ENCODE data around the gene FANCC. TPM values are rescaled to one million over a fixed set of nuclear protein-coding genes. Genes with fewer than 3 reads are reported as not detected.

The FANCC gene
- total and polyA plus RNA-seq, 2 donors = 4.1 to 4.8 TPM

DNA sequence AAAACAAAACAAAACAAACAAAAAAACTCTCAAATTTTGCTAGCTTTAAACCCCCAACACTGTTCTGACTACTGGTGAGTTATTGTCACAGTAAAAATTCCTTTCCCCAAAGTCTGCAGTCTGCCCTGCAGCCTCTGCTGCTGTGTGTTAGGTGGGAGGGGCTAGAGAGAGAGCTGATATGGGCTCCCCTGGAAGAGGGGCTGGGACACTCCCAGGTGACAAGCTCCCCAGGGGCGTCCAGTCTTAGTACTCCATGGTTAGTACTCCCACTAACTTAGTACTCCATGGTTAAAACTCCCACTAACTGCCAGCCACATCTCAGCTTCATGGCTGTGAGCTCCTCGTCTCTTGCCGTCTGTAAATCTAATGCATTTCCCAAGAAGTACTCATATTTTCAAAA lies 191.9 kb downstream of the FANCC start:
- H3K27ac ChIP-seq (ENCODE audit: low read depth in 1 of 2, low read length in 1 of 2) = no peak overlapping the region
- DNase-seq (ENCODE audit: low read depth in 6 of 9, low spot score in 9 of 9) = no peak

GRCh38 chr9:95124582-95125367 lies 192.7 kb downstream of the FANCC start:
- Histone ChIP-seq H3K4me1 (ENCODE audit: control insufficient read depth in 2 of 2, insufficient read depth in 2 of 2, low read length in 2 of 2) (peaks cover 0 to 4% of the 10 kb centered on the region in 2 donors), H3K36me3 (ENCODE audit: control insufficient read depth in 2 of 2, insufficient read depth in 2 of 2, low read length in 1 of 2) (peaks cover 0 to 11% of the 10 kb centered on the region in 2 donors), H3K27me3 (ENCODE audit: control insufficient read depth in 2 of 2, insufficient read depth in 1 of 2, low read length in 1 of 2) (no peaks in the 10 kb centered on the region), H3K9me3 (ENCODE audit: control insufficient read depth in 2 of 2, insufficient read depth in 1 of 2, low read length in 1 of 2) (no peaks in the 10 kb centered on the region), H3K27ac (ENCODE audit: low read depth in 1 of 2, low read length in 1 of 2) (no peak overlapping the region), H3K4me3 (ENCODE audit: low read length in 2 of 2) (no peak overlapping the region)
- no peak for DNase-seq (ENCODE audit: low read depth in 6 of 9, low spot score in 9 of 9)
- WGBS = 92% methylated on average over 9 of the region's 9 CpGs

More for the DNA sequence above, 191.9 kb downstream of the FANCC start:
- Histone ChIP-seq H3K4me3 (ENCODE audit: low read length in 2 of 2) (no peak overlapping the region), H3K9me3 (ENCODE audit: control insufficient read depth in 2 of 2, insufficient read depth in 1 of 2, low read length in 1 of 2) (no peaks in the 10 kb centered on the region), H3K27me3 (ENCODE audit: control insufficient read depth in 2 of 2, insufficient read depth in 1 of 2, low read length in 1 of 2) (no peaks in the 10 kb centered on the region), H3K4me1 (ENCODE audit: control insufficient read depth in 2 of 2, insufficient read depth in 2 of 2, low read length in 2 of 2) (peaks cover 0 to 4% of the 10 kb centered on the region in 2 donors), H3K36me3 (ENCODE audit: control insufficient read depth in 2 of 2, insufficient read depth in 2 of 2, low read length in 1 of 2) (peaks cover 0 to 11% of the 10 kb centered on the region in 2 donors)
- 96% methylated on average over 3 of the region's 3 CpGs for WGBS

- Histone ChIP-seq H3K27ac (ENCODE audit: low read depth in 1 of 2, low read length in 1 of 2) (no peak overlapping the region), H3K36me3 (ENCODE audit: control insufficient read depth in 2 of 2, insufficient read depth in 2 of 2, low read length in 1 of 2) (peaks cover 0 to 11% of the 10 kb centered on the region in 2 donors), H3K27me3 (ENCODE audit: control insufficient read depth in 2 of 2, insufficient read depth in 1 of 2, low read length in 1 of 2) (no peaks in the 10 kb centered on the region), H3K9me3 (ENCODE audit: control insufficient read depth in 2 of 2, insufficient read depth in 1 of 2, low read length in 1 of 2) (no peaks in the 10 kb centered on the region), H3K4me1 (ENCODE audit: control insufficient read depth in 2 of 2, insufficient read depth in 2 of 2, low read length in 2 of 2) (no peaks in the 10 kb centered on the region), H3K4me3 (ENCODE audit: low read length in 2 of 2) (no peak overlapping the region)
- DNase-seq (ENCODE audit: low read depth in 6 of 9, low spot score in 9 of 9) = no peak
These were observed 196.6 kb downstream of the FANCC start for GRCh38 chr9:95120781-95121370.

GRCh38 chr9:95118596-95118995 lies 198.9 kb downstream of the FANCC start:
- H3K4me1 ChIP-seq (ENCODE audit: control insufficient read depth in 2 of 2, insufficient read depth in 2 of 2, low read length in 2 of 2) = no peaks in the 10 kb centered on the region
- H3K36me3 ChIP-seq (ENCODE audit: control insufficient read depth in 2 of 2, insufficient read depth in 2 of 2, low read length in 1 of 2) = peaks cover 0 to 10% of the 10 kb centered on the region in 2 donors
- 97% methylated on average over 4 of the region's 4 CpGs for WGBS
- no peak overlapping the region for H3K4me3 ChIP-seq (ENCODE audit: low read length in 2 of 2)
- DNase-seq (ENCODE audit: low read depth in 6 of 9, low spot score in 9 of 9) = no peak
- no peaks in the 10 kb centered on the region for H3K27me3 ChIP-seq (ENCODE audit: control insufficient read depth in 2 of 2, insufficient read depth in 1 of 2, low read length in 1 of 2)
- no peak overlapping the region for H3K27ac ChIP-seq (ENCODE audit: low read depth in 1 of 2, low read length in 1 of 2)
- H3K9me3 ChIP-seq (ENCODE audit: control insufficient read depth in 2 of 2, insufficient read depth in 1 of 2, low read length in 1 of 2) = no peaks in the 10 kb centered on the region

GRCh38 chr9:95116808-95117204 lies 200.7 kb downstream of the FANCC start:
- H3K27me3 ChIP-seq (ENCODE audit: control insufficient read depth in 2 of 2, insufficient read depth in 1 of 2, low read length in 1 of 2) = no peaks in the 10 kb centered on the region
- no peaks in the 10 kb centered on the region for H3K4me1 ChIP-seq (ENCODE audit: control insufficient read depth in 2 of 2, insufficient read depth in 2 of 2, low read length in 2 of 2)
- 90% methylated on average over 1 of the region's 1 CpG for WGBS
- no peak overlapping the region for H3K4me3 ChIP-seq (ENCODE audit: low read length in 2 of 2)
- H3K9me3 ChIP-seq (ENCODE audit: control insufficient read depth in 2 of 2, insufficient read depth in 1 of 2, low read length in 1 of 2) = no peaks in the 10 kb centered on the region
- no peak overlapping the region for H3K27ac ChIP-seq (ENCODE audit: low read depth in 1 of 2, low read length in 1 of 2)
- DNase-seq (ENCODE audit: low read depth in 6 of 9, low spot score in 9 of 9) = no peak
- peaks cover 2 to 12% of the 10 kb centered on the region in 2 donors for H3K36me3 ChIP-seq (ENCODE audit: control insufficient read depth in 2 of 2, insufficient read depth in 2 of 2, low read length in 1 of 2)

DNA sequence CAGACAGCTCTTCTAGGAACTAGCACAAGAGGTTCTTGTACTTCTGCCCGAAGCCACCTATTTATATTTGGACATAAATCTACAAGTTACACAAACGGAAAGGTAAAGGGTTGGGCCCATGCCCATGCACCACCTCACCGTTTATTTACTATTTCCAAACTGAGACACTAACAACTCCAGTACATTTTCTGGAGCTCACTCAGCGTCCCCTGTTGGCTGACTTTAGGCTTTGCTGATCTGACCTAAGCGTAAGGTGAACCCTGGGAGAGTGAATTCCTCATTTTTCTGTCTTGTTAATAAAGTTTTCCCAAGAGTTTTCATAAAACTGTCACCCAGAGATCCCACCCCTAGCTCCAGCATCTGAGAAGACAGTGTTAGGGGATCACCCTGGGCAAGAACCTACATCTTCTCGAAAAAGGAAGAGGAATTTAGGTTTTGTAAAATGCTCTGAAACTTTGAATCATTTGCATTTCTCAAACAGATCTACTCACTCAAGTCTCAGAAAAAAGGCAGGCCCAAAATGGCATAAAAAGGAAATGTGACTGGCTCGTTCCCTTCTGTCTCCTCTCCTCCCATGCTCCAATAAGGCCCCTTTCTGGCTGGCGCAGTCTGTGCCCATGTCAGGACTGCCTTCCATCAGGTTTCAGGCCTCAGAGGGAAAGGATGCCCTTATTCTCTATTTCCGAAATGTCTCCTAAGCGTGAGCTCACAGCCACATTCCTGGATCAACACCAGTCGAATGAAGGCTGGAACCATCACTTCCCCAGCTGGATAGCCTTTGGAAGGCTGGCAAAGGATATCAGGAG lies 201.3 kb downstream of the FANCC start:
- no peaks in the 10 kb centered on the region for H3K4me1 ChIP-seq (ENCODE audit: control insufficient read depth in 2 of 2, insufficient read depth in 2 of 2, low read length in 2 of 2)
- peaks cover 2 to 15% of the 10 kb centered on the region in 2 donors for H3K36me3 ChIP-seq (ENCODE audit: control insufficient read depth in 2 of 2, insufficient read depth in 2 of 2, low read length in 1 of 2)
- WGBS = 98% methylated on average over 11 of the region's 11 CpGs
- no peak for DNase-seq (ENCODE audit: low read depth in 6 of 9, low spot score in 9 of 9)
- no peak overlapping the region for H3K27ac ChIP-seq (ENCODE audit: low read depth in 1 of 2, low read length in 1 of 2)
- H3K4me3 ChIP-seq (ENCODE audit: low read length in 2 of 2) = no peak overlapping the region
- no peaks in the 10 kb centered on the region for H3K9me3 ChIP-seq (ENCODE audit: control insufficient read depth in 2 of 2, insufficient read depth in 1 of 2, low read length in 1 of 2)
- H3K27me3 ChIP-seq (ENCODE audit: control insufficient read depth in 2 of 2, insufficient read depth in 1 of 2, low read length in 1 of 2) = no peaks in the 10 kb centered on the region

- H3K4me1 ChIP-seq (ENCODE audit: control insufficient read depth in 2 of 2, insufficient read depth in 2 of 2, low read length in 2 of 2) = no peaks in the 10 kb centered on the region
- no peak overlapping the region for H3K4me3 ChIP-seq (ENCODE audit: low read length in 2 of 2)
- H3K9me3 ChIP-seq (ENCODE audit: control insufficient read depth in 2 of 2, insufficient read depth in 1 of 2, low read length in 1 of 2) = no peaks in the 10 kb centered on the region
- no peak overlapping the region for H3K27ac ChIP-seq (ENCODE audit: low read depth in 1 of 2, low read length in 1 of 2)
- DNase-seq (ENCODE audit: low read depth in 6 of 9, low spot score in 9 of 9) = no peak
- no peaks in the 10 kb centered on the region for H3K27me3 ChIP-seq (ENCODE audit: control insufficient read depth in 2 of 2, insufficient read depth in 1 of 2, low read length in 1 of 2)
- 98% methylated on average over 6 of the region's 6 CpGs for WGBS
- peaks cover 2 to 18% of the 10 kb centered on the region in 2 donors for H3K36me3 ChIP-seq (ENCODE audit: control insufficient read depth in 2 of 2, insufficient read depth in 2 of 2, low read length in 1 of 2)
These were observed 202.4 kb downstream of the FANCC start for GRCh38 chr9:95115104-95115503.

- H3K27ac ChIP-seq (ENCODE audit: low read depth in 1 of 2, low read length in 1 of 2) = no peak overlapping the region
- no peaks in the 10 kb centered on the region for H3K4me1 ChIP-seq (ENCODE audit: control insufficient read depth in 2 of 2, insufficient read depth in 2 of 2, low read length in 2 of 2)
- DNase-seq (ENCODE audit: low read depth in 6 of 9, low spot score in 9 of 9) = no peak
These were observed 204.9 kb downstream of the FANCC start for GRCh38 chr9:95112436-95113280.

More at GRCh38 chr9:95112436-95113280, 204.9 kb downstream of the FANCC start:
- 98% methylated on average over 12 of the region's 12 CpGs for WGBS
- Histone ChIP-seq H3K36me3 (ENCODE audit: control insufficient read depth in 2 of 2, insufficient read depth in 2 of 2, low read length in 1 of 2) (peaks cover 2 to 19% of the 10 kb centered on the region in 2 donors), H3K27me3 (ENCODE audit: control insufficient read depth in 2 of 2, insufficient read depth in 1 of 2, low read length in 1 of 2) (no peaks in the 10 kb centered on the region), H3K4me3 (ENCODE audit: low read length in 2 of 2) (no peak overlapping the region), H3K9me3 (ENCODE audit: control insufficient read depth in 2 of 2, insufficient read depth in 1 of 2, low read length in 1 of 2) (no peaks in the 10 kb centered on the region)
